IgD-negative memory B cell (primary cell): ENCODE measurements around the gene FFAR2. TPM values are rescaled to one million over a fixed set of nuclear protein-coding genes. Genes with fewer than 3 reads are reported as not detected.
"Not testable (repeated sequence)": the region's sequence is repeated elsewhere in the genome, so short reads cannot be mapped to it uniquely, and the experiment has no call there.

Experiments used
- H3K27ac Mint-ChIP-seq, 3 donors: one replicate each; pipeline ENCODE4 v1.8.0; 2020 to 2022; ENCODE audit warnings: mild to moderate bottlenecking in 3 of 3, mixed read lengths in 3 of 3, moderate library complexity in 1 of 3
- H3K27me3 Mint-ChIP-seq: one replicate; pipeline ENCODE4 v1.8.0; 2021; ENCODE audit warnings: mixed read lengths
- H3K36me3 Mint-ChIP-seq: one replicate; pipeline ENCODE4 v1.8.0; 2020; ENCODE audit warnings: mild to moderate bottlenecking, mixed read lengths
- H3K4me1 Mint-ChIP-seq, 3 donors: one replicate each; pipeline ENCODE4 v1.8.0; 2020 to 2022; ENCODE audit warnings: mixed read lengths in 3 of 3, mild to moderate bottlenecking in 1 of 3
- H3K4me3 Mint-ChIP-seq, 4 donors: one replicate each; pipeline ENCODE4 v1.8.0; 2020 to 2022; ENCODE audit warnings: mild to moderate bottlenecking in 4 of 4, mixed read lengths in 4 of 4, moderate library complexity in 3 of 4
- H3K9me3 Mint-ChIP-seq, 3 donors: one replicate each; pipeline ENCODE4 v1.8.0; 2020 to 2021; ENCODE audit warnings: mixed read lengths in 3 of 3, mild to moderate bottlenecking in 1 of 3
- polyA plus RNA-seq: library from polyadenylated mRNA; unstranded; fragments of 300-500 nt; fragmentation: Illumina TruSeq; gene quantifications from one replicate; pipeline ENCODE4 v1.2.3, GENCODE V29; 2021

Gene FFAR2
- polyA plus RNA-seq, 1 donor from 2014 or later: not detected

- H3K27me3 Mint-ChIP-seq: peaks cover 7% of the 10 kb centered on the region
- no peak overlapping the region for H3K27ac Mint-ChIP-seq
- H3K36me3 Mint-ChIP-seq: no peaks in the 10 kb centered on the region
- H3K4me3 Mint-ChIP-seq: no peak overlapping the region
- no peaks in the 10 kb centered on the region for H3K9me3 Mint-ChIP-seq
- H3K4me1 Mint-ChIP-seq: peaks cover 0 to 7% (median 3%) of the 10 kb centered on the region in 3 donors
These were observed 30.8 kb upstream of the FFAR2 start for GRCh38 chr19:35417278-35417677.

- Mint-ChIP-seq H3K27me3 (peaks cover 7% of the 10 kb centered on the region), H3K9me3 (no peaks in the 10 kb centered on the region), H3K27ac (no peak overlapping the region), H3K4me1 (peaks cover 0 to 7% (median 3%) of the 10 kb centered on the region in 3 donors), H3K4me3 (no peak overlapping the region), H3K36me3 (no peaks in the 10 kb centered on the region)
These were observed 30.1 kb upstream of the FFAR2 start for GRCh38 chr19:35417713-35418534.

- H3K4me3 Mint-ChIP-seq: no peak overlapping the region
- peaks cover 0 to 7% (median 3%) of the 10 kb centered on the region in 3 donors for H3K4me1 Mint-ChIP-seq
- H3K27ac Mint-ChIP-seq: no peak overlapping the region
- no peaks in the 10 kb centered on the region for H3K36me3 Mint-ChIP-seq
- no peaks in the 10 kb centered on the region for H3K9me3 Mint-ChIP-seq
- peaks cover 9% of the 10 kb centered on the region for H3K27me3 Mint-ChIP-seq
These were observed 29.0 kb upstream of the FFAR2 start for GRCh38 chr19:35419046-35419445.

- Mint-ChIP-seq H3K36me3 (no peaks in the 10 kb centered on the region), H3K4me3 (no peak overlapping the region), H3K4me1 (peaks cover 0 to 7% (median 5%) of the 10 kb centered on the region in 3 donors), H3K9me3 (no peaks in the 10 kb centered on the region), H3K27me3 (peaks cover 6% of the 10 kb centered on the region), H3K27ac (no peak overlapping the region)
These were observed 28.3 kb upstream of the FFAR2 start for GRCh38 chr19:35419805-35420204.

- Mint-ChIP-seq H3K27ac (no peak overlapping the region), H3K27me3 (peaks cover 10% of the 10 kb centered on the region), H3K9me3 (no peaks in the 10 kb centered on the region), H3K4me3 (no peak overlapping the region), H3K4me1 (peaks cover 0 to 7% (median 5%) of the 10 kb centered on the region in 3 donors), H3K36me3 (no peaks in the 10 kb centered on the region)
These were observed 26.7 kb upstream of the FFAR2 start for GRCh38 chr19:35421362-35421761.

GRCh38 chr19:35423406-35423805 lies 24.7 kb upstream of the FFAR2 start:
- not testable (repeated sequence) for H3K36me3 Mint-ChIP-seq, H3K27ac Mint-ChIP-seq, H3K9me3 Mint-ChIP-seq, H3K4me1 Mint-ChIP-seq, H3K27me3 Mint-ChIP-seq, H3K4me3 Mint-ChIP-seq

- H3K36me3 Mint-ChIP-seq: no peaks in the 10 kb centered on the region
- H3K4me1 Mint-ChIP-seq: peaks cover 0 to 4% (median under 1%) of the 10 kb centered on the region in 3 donors
- no peak overlapping the region for H3K4me3 Mint-ChIP-seq
- H3K27me3 Mint-ChIP-seq: peaks cover 9% of the 10 kb centered on the region
- no peak overlapping the region for H3K27ac Mint-ChIP-seq
- peaks cover under 1 to 2% (median 2%) of the 10 kb centered on the region in 3 donors for H3K9me3 Mint-ChIP-seq
These were observed 22.4 kb upstream of the FFAR2 start for GRCh38 chr19:35425682-35426081.

GRCh38 chr19:35427187-35427586 lies 20.9 kb upstream of the FFAR2 start:
- peaks cover 2 to 13% (median 13%) of the 10 kb centered on the region in 3 donors for H3K9me3 Mint-ChIP-seq
- peaks cover 11% of the 10 kb centered on the region for H3K27me3 Mint-ChIP-seq
- peaks cover 0 to 5% (median 1%) of the 10 kb centered on the region in 3 donors for H3K4me1 Mint-ChIP-seq
- H3K36me3 Mint-ChIP-seq: peaks cover under 1% of the 10 kb centered on the region
- no peak overlapping the region for H3K4me3 Mint-ChIP-seq
- H3K27ac Mint-ChIP-seq: peak overlapping the region in 1 of 3 donors; percentile 57

GRCh38 chr19:35429698-35430408 lies 18.2 kb upstream of the FFAR2 start:
- peaks cover 0 to 4% (median 1%) of the 10 kb centered on the region in 3 donors for H3K4me1 Mint-ChIP-seq
- no peak overlapping the region for H3K4me3 Mint-ChIP-seq
- H3K9me3 Mint-ChIP-seq: peaks cover 2 to 16% (median 15%) of the 10 kb centered on the region in 3 donors
- peaks cover 11% of the 10 kb centered on the region for H3K27me3 Mint-ChIP-seq
- no peak overlapping the region for H3K27ac Mint-ChIP-seq
- H3K36me3 Mint-ChIP-seq: peaks cover 3% of the 10 kb centered on the region

- H3K27me3 Mint-ChIP-seq: peaks cover 10% of the 10 kb centered on the region
- peaks cover 3% of the 10 kb centered on the region for H3K36me3 Mint-ChIP-seq
- H3K27ac Mint-ChIP-seq: no peak overlapping the region
- H3K4me3 Mint-ChIP-seq: peak overlapping the region in 1 of 4 donors; percentile 53
- H3K9me3 Mint-ChIP-seq: peaks cover 2 to 16% (median 15%) of the 10 kb centered on the region in 3 donors
- H3K4me1 Mint-ChIP-seq: peaks cover 0 to 4% (median 1%) of the 10 kb centered on the region in 3 donors
These were observed 17.5 kb upstream of the FFAR2 start for GRCh38 chr19:35430409-35431144.

GRCh38 chr19:35431145-35431807 lies 16.8 kb upstream of the FFAR2 start:
- peaks cover 4 to 5% (median 4%) of the 10 kb centered on the region in 3 donors for H3K4me1 Mint-ChIP-seq
- H3K4me3 Mint-ChIP-seq: peak overlapping the region in 1 of 4 donors; percentile 53
- H3K36me3 Mint-ChIP-seq: peaks cover 3% of the 10 kb centered on the region
- peaks cover 14% of the 10 kb centered on the region for H3K27me3 Mint-ChIP-seq
- peaks cover 2 to 16% (median 15%) of the 10 kb centered on the region in 3 donors for H3K9me3 Mint-ChIP-seq
- no peak overlapping the region for H3K27ac Mint-ChIP-seq

GRCh38 chr19:35432911-35433310 lies 15.1 kb upstream of the FFAR2 start:
- H3K27ac Mint-ChIP-seq: no peak overlapping the region
- peaks cover 2 to 16% (median 15%) of the 10 kb centered on the region in 3 donors for H3K9me3 Mint-ChIP-seq

GRCh38 chr19:35433448-35433847 lies 14.6 kb upstream of the FFAR2 start:
- H3K27ac Mint-ChIP-seq: no peak overlapping the region
- H3K27me3 Mint-ChIP-seq: peaks cover 19% of the 10 kb centered on the region
- H3K9me3 Mint-ChIP-seq: peaks cover 2 to 16% (median 15%) of the 10 kb centered on the region in 3 donors
- peaks cover 3% of the 10 kb centered on the region for H3K36me3 Mint-ChIP-seq
- H3K4me3 Mint-ChIP-seq: no peak overlapping the region
- H3K4me1 Mint-ChIP-seq: peaks cover 1 to 20% (median 17%) of the 10 kb centered on the region in 3 donors

More at GRCh38 chr19:35432911-35433310, 15.1 kb upstream of the FFAR2 start:
- H3K4me1 Mint-ChIP-seq: peaks cover 2 to 16% (median 14%) of the 10 kb centered on the region in 3 donors
- peaks cover 3% of the 10 kb centered on the region for H3K36me3 Mint-ChIP-seq
- H3K27me3 Mint-ChIP-seq: peaks cover 19% of the 10 kb centered on the region
- no peak overlapping the region for H3K4me3 Mint-ChIP-seq

GRCh38 chr19:35435896-35436295 lies 12.2 kb upstream of the FFAR2 start:
- Mint-ChIP-seq H3K27me3 (peaks cover 13% of the 10 kb centered on the region), H3K4me1 (peaks cover 6 to 30% (median 19%) of the 10 kb centered on the region in 3 donors), H3K36me3 (peaks cover 3% of the 10 kb centered on the region), H3K27ac (no peak overlapping the region), H3K4me3 (peak overlapping the region in 2 of 4 donors; percentile 29 to 69), H3K9me3 (peaks cover 0 to 12% (median 11%) of the 10 kb centered on the region in 3 donors)
